Activated effector memory CD4-positive, alpha-beta T cell treated with Interleukin-2 at 50 U/mL for 16 hours (primary cell): ENCODE measurements around the gene ANTKMT.

Experiments
- DNase-seq: peaks from one replicate; pipeline ENCODE4 v3.0.0-alpha.2; 2020

ANTKMT gene

GRCh38 chr16:720990-721764 is at the start of gene ANTKMT:
ANTKMT (plus strand) TSS chr16:721146; CDS start chr16:721275, 129 bp downstream.
- DNase-seq = peak; percentile 58

GRCh38 chr16:671353-672131 is 49.4 kb upstream of the ANTKMT start:
- DNase-seq = no peak

- no peak for DNase-seq
Measured at GRCh38 chr16:672371-672770, 48.6 kb upstream of the ANTKMT start.

GRCh38 chr16:672851-673250 is 48.1 kb upstream of the ANTKMT start:
- DNase-seq = no peak

GRCh38 chr16:673399-673991 is 47.5 kb upstream of the ANTKMT start:
- no peak for DNase-seq

GRCh38 chr16:674214-674881 is 46.6 kb upstream of the ANTKMT start:
- DNase-seq = no peak

GRCh38 chr16:674968-675883 is 45.7 kb upstream of the ANTKMT start, which contains the start of gene RHBDL1:
RHBDL1 (plus strand) TSS chr16:675671; CDS start chr16:675791, 120 bp downstream.
- DNase-seq = no peak

GRCh38 chr16:675884-676564 is 44.9 kb upstream of the ANTKMT start:
- no peak for DNase-seq

- no peak for DNase-seq
Measured at GRCh38 chr16:676565-676902, 44.4 kb upstream of the ANTKMT start.

- DNase-seq = peak; percentile 41
Measured at GRCh38 chr16:676913-677312, 44.0 kb upstream of the ANTKMT start.

GRCh38 chr16:677316-678190 is 43.4 kb upstream of the ANTKMT start:
- no peak for DNase-seq

- DNase-seq = no peak
Measured at GRCh38 chr16:678209-678857, 42.6 kb upstream of the ANTKMT start.

GRCh38 chr16:678858-679813 is 41.8 kb upstream of the ANTKMT start:
- DNase-seq = no peak

GRCh38 chr16:679814-680624 is 40.9 kb upstream of the ANTKMT start, which contains the start of gene STUB1:
STUB1 (plus strand) TSS chr16:680410; CDS start chr16:680526, 116 bp downstream.
- peak; percentile 76 for DNase-seq

GRCh38 chr16:680625-680945 is 40.4 kb upstream of the ANTKMT start:
- no peak for DNase-seq

GRCh38 chr16:680967-681745 is 39.8 kb upstream of the ANTKMT start:
- DNase-seq = no peak
